AG04450 (cell line): Measurements from ENCODE around the gene CDH24. TPM values are rescaled to one million over a fixed set of nuclear protein-coding genes. Genes with fewer than 3 reads are reported as not detected.
"Not testable (repeated sequence)": the region's sequence is repeated elsewhere in the genome, so short reads cannot be mapped to it uniquely, and the experiment has no call there.

ENCODE experiments used
- CTCF ChIA-PET: fragments of 300-600, 350-600 bp; formaldehyde crosslinking; extraction: SDS; loops from one replicate; lab custom pipeline; 2022; ENCODE audit warnings: antibody characterized with exemption, inconsistent platforms; lab: Charles Lee
- POLR2A ChIA-PET: fragments of 350-600 bp; formaldehyde crosslinking; extraction: SDS; loops from one replicate; lab custom pipeline; 2021; ENCODE audit warnings: antibody characterized with exemption, inconsistent platforms; lab: Yijun Ruan, JAX
- DNase-seq: peaks from one replicate; pipeline ENCODE4 v3.0.0-alpha.2; 2011; ENCODE audit warnings: low read depth, low spot score
- H3K27ac ChIP-seq: one replicate; pipeline ENCODE4 v1.5.1; 2012; ENCODE audit warnings: low read depth, low read length, control low read depth
- H3K27me3 ChIP-seq: one replicate; pipeline ENCODE4 v1.6.0; 2012; ENCODE audit warnings: low read length; ENCODE audit not compliant: control insufficient read depth, insufficient read depth
- H3K4me3 ChIP-seq: 2 replicates; pipeline ENCODE4 v1.5.1; 2011; ENCODE audit warnings: mild to moderate bottlenecking, low read depth, low read length, control low read depth
- H3K9me3 ChIP-seq: 2 replicates; pipeline ENCODE4 v1.5.1; 2012; ENCODE audit warnings: low read length; ENCODE audit not compliant: control insufficient read depth, insufficient read depth
- CTCF ChIP-seq: IDR thresholded peaks from 2 replicates; pipeline ENCODE4 v1.5.1; 2011; ENCODE audit warnings: low read depth, low read length, control low read depth, inconsistent platforms
- polyA plus RNA-seq: library from polyadenylated mRNA; depleted of rRNA; stranded (reverse); fragments of >200 nt; gene quantifications from 2 replicates; pipeline ENCODE4 v1.2.3, GENCODE V29; 2011

CDH24 gene
- polyA plus RNA-seq, 1 experiment, result 10.1 TPM

DNA sequence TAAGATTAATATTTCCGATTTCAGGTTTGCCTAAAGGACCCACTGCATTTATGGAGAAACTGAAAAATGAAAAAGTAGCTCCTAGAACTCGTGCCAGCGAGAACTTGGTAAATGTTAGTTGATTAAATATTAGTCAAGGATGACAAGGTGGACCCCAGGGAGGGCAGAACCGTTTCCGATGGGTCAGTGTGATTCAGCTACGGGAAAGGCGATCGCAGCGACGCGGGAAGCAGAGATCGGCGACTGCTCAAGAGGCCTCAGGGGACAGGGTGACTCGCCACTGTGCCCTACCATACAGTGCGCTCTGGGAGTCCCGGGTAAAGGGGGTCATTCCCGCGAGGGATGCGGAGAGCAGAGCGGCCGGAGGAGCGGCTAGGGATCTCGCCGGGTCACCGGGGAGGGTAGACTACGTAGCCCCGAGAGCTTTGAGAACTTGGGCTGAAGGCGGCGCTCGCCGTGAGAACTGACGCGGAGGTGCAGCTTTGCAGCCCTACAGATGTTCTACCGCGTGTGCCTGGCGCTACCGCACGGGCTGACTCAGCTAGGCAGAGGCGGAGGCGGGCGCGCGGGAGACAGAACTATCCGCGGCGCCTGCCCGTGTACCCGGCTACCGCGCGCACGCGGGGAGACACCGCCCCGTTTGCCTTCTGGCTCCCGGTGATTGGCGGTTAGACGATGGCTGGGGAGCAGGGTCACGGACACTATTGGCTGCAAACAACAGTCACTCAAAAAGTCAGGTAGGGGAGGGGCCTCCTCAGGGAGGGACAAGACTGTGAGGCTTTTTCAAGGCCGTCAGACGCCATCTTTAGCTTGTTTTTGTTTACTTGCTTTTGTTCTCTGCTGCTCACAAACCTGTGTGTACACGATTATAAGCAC lies 50.5 kb downstream of the CDH24 start:
- DNase-seq, result peak; percentile 95
- Histone ChIP-seq H3K27me3 (no peaks in the 10 kb centered on the region), H3K27ac (peak overlapping the region; percentile 92), H3K4me3 (peak overlapping the region; percentile 80), H3K9me3 (no peaks in the 10 kb centered on the region)
- POLR2A ChIA-PET, result interaction anchor here (0.6 to 1.8 kb wide), 17 partner anchors 10 to 496 kb away, joined by 3 to 13 read pairs (median 4); partner anchors contain the start of genes ABHD4, ACIN1, AJUBA and C14orf119
- TF ChIP-seq CTCF, result peak; percentile 40
- CTCF ChIA-PET, result interaction anchor here (0.8 to 4.0 kb wide), 18 partner anchors 11 to 450 kb away, joined by 3 to 53 read pairs (median 6); partner anchors contain the start of gene AJUBA

GRCh38 chr14:23006188-23006534 lies 51.2 kb downstream of the CDH24 start:
- Histone ChIP-seq H3K9me3 (no peaks in the 10 kb centered on the region), H3K27ac (peak overlapping the region; percentile 92), H3K4me3 (peak overlapping the region; percentile 80), H3K27me3 (no peaks in the 10 kb centered on the region)
- DNase-seq, result no peak
- CTCF ChIA-PET, result interaction anchor here (0.7 to 4.0 kb wide), 19 partner anchors 10 to 449 kb away, joined by 3 to 53 read pairs (median 6); partner anchors contain the start of gene AJUBA
- POLR2A ChIA-PET, result interaction anchor here (0.6 to 1.6 kb wide), 9 partner anchors 9 to 496 kb away, joined by 3 to 13 read pairs (median 4); partner anchors contain the start of genes ACIN1, AJUBA, C14orf119 and CDH24
- TF ChIP-seq CTCF, result no peak

GRCh38 chr14:23005451-23006187 lies 51.7 kb downstream of the CDH24 start:
- Histone ChIP-seq H3K4me3 (no peak overlapping the region), H3K27me3 (no peaks in the 10 kb centered on the region), H3K27ac (no peak overlapping the region), H3K9me3 (no peaks in the 10 kb centered on the region)
- DNase-seq, result no peak
- ChIA-PET CTCF (interaction anchor here (0.7 to 6.0 kb wide), 16 partner anchors 10 to 295 kb away, joined by 3 to 53 read pairs (median 6); partner anchors contain the start of gene AJUBA), POLR2A (interaction anchor here (1.3 to 1.6 kb wide), 3 partner anchors 9 to 57 kb away, joined by 3 to 9 read pairs (median 4); partner anchors contain the start of gene AJUBA)
- TF ChIP-seq CTCF, result no peak

DNA sequence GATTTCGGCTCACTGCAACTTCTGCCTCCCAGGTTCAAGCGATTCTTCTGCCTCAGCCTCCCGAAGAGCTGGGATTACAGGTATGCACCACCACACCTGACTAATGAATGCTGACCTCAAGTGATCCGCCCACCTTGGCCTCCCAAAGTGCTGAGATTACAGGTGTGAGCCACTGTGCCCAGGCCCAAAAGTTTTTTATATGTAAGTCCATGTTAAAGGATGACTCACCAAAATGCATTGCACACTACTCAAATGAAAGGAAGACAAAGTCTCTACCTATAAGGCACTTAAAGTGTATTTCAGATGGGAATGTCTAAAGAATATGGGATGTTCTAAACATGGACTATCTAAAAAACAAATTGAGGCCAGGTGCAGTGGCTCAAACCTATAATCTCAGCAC lies 53.0 kb downstream of the CDH24 start:
- DNase-seq, H3K9me3 ChIP-seq, H3K27me3 ChIP-seq, POLR2A ChIA-PET, H3K27ac ChIP-seq, H3K4me3 ChIP-seq: not testable (repeated sequence)
- CTCF ChIA-PET, result interaction anchor here (0.8 to 6.0 kb wide), 5 partner anchors 10 to 73 kb away, joined by 3 to 35 read pairs (median 4); no protein-coding TSS in a partner anchor

- ChIA-PET POLR2A (interaction anchor here (0.6 kb wide), 1 partner anchor 1269 kb away, joined by 4 read pairs; the partner anchor contains the start of gene RABGGTA), CTCF (interaction anchor here (0.6 to 6.0 kb wide), 3 partner anchors 16 to 72 kb away, joined by 3 to 35 read pairs (median 3); no protein-coding TSS in a partner anchor)
- no peak overlapping the region for H3K4me3 ChIP-seq
- TF ChIP-seq CTCF, result no peak
- no peaks in the 10 kb centered on the region for H3K9me3 ChIP-seq
- no peak for DNase-seq
- H3K27ac ChIP-seq, result no peak overlapping the region
- no peaks in the 10 kb centered on the region for H3K27me3 ChIP-seq
These were observed 54.7 kb downstream of the CDH24 start for GRCh38 chr14:23002592-23002991.
